Measurements from ENCODE around the gene SPEN. TPM values are rescaled to one million over a fixed set of nuclear protein-coding genes. Genes with fewer than 3 reads are reported as not detected.
A peak's percentile ranks its signal among the peaks of the same experiment; 100 is the strongest.

SPEN gene
- total and polyA plus RNA-seq, 9 of the 15 experiments (the other 6 are each of a cell fraction or from before 2014, with no cell fraction given): 5.7 to 87.5 (median 27.2) TPM

DNA sequence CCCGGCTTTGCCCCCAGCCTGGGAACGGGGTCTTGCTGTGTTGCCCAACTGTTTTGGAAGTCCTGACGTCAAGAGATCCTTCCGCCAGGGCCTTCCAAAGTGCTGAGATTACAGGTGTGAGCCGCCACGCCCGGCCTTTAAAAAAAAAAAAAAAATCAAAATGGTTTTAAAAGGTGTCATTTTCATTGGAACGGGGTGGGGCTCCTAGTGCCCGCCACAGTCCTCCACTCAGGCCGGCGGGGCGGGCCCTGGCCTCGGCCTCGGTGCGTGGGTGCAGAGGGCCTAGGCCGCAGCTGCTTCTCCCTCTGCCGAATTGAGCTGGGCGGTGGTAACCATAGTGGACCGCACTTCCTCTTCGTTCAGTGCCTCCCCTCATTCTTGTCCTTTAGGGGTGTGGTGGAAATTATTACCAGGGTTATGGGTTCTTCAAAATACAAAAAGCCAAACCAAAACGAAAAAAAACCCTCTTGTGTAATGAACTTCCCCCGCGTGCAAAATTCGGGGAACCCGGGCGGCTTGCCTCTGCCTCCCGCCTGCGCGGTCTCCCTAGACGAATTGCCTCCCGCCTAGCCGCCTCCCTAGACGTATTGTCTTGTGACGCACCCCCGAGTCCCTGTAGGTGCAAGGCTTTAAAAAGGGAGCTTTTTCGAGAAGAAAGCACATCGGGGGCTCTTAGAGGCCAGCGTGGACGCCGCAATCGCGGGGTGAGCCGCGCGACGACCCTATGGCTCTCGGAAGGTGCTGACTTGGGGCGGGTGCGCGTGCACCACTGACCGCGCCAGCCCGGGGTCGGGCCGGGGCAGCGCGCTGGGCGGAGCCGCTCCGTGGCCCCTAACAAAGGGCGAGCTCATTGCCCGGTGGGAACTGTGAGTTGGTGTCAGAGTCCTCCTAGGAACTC lies 10.5 kb upstream of the SPEN start (continued):
- TF ChIP-seq, protein P1, sequence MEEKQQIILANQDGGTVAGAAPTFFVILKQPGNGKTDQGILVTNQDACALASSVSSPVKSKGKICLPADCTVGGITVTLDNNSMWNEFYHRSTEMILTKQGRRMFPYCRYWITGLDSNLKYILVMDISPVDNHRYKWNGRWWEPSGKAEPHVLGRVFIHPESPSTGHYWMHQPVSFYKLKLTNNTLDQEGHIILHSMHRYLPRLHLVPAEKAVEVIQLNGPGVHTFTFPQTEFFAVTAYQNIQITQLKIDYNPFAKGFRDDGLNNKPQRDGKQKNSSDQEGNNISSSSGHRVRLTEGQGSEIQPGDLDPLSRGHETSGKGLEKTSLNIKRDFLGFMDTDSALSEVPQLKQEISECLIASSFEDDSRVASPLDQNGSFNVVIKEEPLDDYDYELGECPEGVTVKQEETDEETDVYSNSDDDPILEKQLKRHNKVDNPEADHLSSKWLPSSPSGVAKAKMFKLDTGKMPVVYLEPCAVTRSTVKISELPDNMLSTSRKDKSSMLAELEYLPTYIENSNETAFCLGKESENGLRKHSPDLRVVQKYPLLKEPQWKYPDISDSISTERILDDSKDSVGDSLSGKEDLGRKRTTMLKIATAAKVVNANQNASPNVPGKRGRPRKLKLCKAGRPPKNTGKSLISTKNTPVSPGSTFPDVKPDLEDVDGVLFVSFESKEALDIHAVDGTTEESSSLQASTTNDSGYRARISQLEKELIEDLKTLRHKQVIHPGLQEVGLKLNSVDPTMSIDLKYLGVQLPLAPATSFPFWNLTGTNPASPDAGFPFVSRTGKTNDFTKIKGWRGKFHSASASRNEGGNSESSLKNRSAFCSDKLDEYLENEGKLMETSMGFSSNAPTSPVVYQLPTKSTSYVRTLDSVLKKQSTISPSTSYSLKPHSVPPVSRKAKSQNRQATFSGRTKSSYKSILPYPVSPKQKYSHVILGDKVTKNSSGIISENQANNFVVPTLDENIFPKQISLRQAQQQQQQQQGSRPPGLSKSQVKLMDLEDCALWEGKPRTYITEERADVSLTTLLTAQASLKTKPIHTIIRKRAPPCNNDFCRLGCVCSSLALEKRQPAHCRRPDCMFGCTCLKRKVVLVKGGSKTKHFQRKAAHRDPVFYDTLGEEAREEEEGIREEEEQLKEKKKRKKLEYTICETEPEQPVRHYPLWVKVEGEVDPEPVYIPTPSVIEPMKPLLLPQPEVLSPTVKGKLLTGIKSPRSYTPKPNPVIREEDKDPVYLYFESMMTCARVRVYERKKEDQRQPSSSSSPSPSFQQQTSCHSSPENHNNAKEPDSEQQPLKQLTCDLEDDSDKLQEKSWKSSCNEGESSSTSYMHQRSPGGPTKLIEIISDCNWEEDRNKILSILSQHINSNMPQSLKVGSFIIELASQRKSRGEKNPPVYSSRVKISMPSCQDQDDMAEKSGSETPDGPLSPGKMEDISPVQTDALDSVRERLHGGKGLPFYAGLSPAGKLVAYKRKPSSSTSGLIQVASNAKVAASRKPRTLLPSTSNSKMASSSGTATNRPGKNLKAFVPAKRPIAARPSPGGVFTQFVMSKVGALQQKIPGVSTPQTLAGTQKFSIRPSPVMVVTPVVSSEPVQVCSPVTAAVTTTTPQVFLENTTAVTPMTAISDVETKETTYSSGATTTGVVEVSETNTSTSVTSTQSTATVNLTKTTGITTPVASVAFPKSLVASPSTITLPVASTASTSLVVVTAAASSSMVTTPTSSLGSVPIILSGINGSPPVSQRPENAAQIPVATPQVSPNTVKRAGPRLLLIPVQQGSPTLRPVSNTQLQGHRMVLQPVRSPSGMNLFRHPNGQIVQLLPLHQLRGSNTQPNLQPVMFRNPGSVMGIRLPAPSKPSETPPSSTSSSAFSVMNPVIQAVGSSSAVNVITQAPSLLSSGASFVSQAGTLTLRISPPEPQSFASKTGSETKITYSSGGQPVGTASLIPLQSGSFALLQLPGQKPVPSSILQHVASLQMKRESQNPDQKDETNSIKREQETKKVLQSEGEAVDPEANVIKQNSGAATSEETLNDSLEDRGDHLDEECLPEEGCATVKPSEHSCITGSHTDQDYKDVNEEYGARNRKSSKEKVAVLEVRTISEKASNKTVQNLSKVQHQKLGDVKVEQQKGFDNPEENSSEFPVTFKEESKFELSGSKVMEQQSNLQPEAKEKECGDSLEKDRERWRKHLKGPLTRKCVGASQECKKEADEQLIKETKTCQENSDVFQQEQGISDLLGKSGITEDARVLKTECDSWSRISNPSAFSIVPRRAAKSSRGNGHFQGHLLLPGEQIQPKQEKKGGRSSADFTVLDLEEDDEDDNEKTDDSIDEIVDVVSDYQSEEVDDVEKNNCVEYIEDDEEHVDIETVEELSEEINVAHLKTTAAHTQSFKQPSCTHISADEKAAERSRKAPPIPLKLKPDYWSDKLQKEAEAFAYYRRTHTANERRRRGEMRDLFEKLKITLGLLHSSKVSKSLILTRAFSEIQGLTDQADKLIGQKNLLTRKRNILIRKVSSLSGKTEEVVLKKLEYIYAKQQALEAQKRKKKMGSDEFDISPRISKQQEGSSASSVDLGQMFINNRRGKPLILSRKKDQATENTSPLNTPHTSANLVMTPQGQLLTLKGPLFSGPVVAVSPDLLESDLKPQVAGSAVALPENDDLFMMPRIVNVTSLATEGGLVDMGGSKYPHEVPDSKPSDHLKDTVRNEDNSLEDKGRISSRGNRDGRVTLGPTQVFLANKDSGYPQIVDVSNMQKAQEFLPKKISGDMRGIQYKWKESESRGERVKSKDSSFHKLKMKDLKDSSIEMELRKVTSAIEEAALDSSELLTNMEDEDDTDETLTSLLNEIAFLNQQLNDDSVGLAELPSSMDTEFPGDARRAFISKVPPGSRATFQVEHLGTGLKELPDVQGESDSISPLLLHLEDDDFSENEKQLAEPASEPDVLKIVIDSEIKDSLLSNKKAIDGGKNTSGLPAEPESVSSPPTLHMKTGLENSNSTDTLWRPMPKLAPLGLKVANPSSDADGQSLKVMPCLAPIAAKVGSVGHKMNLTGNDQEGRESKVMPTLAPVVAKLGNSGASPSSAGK (IDR thresholded peaks at IDR 0.05): no peak
- no peak for TF ChIP-seq NFRKB (IDR thresholded peaks at IDR 0.05; ENCODE audit: low read depth)
- peak; percentile 88 for TF ChIP-seq THRAP3 (IDR thresholded peaks at IDR 0.05; ENCODE audit: borderline replicate concordance)
- TF ChIP-seq ZFP36 (IDR thresholded peaks at IDR 0.05; ENCODE audit: low read depth, low read length, partially characterized antibody): no peak
- no peak for TF ChIP-seq ZNF41 (CRISPR knock-in tag; conservative IDR thresholded peaks at IDR 0.05)
- TF ChIP-seq, protein P2, sequence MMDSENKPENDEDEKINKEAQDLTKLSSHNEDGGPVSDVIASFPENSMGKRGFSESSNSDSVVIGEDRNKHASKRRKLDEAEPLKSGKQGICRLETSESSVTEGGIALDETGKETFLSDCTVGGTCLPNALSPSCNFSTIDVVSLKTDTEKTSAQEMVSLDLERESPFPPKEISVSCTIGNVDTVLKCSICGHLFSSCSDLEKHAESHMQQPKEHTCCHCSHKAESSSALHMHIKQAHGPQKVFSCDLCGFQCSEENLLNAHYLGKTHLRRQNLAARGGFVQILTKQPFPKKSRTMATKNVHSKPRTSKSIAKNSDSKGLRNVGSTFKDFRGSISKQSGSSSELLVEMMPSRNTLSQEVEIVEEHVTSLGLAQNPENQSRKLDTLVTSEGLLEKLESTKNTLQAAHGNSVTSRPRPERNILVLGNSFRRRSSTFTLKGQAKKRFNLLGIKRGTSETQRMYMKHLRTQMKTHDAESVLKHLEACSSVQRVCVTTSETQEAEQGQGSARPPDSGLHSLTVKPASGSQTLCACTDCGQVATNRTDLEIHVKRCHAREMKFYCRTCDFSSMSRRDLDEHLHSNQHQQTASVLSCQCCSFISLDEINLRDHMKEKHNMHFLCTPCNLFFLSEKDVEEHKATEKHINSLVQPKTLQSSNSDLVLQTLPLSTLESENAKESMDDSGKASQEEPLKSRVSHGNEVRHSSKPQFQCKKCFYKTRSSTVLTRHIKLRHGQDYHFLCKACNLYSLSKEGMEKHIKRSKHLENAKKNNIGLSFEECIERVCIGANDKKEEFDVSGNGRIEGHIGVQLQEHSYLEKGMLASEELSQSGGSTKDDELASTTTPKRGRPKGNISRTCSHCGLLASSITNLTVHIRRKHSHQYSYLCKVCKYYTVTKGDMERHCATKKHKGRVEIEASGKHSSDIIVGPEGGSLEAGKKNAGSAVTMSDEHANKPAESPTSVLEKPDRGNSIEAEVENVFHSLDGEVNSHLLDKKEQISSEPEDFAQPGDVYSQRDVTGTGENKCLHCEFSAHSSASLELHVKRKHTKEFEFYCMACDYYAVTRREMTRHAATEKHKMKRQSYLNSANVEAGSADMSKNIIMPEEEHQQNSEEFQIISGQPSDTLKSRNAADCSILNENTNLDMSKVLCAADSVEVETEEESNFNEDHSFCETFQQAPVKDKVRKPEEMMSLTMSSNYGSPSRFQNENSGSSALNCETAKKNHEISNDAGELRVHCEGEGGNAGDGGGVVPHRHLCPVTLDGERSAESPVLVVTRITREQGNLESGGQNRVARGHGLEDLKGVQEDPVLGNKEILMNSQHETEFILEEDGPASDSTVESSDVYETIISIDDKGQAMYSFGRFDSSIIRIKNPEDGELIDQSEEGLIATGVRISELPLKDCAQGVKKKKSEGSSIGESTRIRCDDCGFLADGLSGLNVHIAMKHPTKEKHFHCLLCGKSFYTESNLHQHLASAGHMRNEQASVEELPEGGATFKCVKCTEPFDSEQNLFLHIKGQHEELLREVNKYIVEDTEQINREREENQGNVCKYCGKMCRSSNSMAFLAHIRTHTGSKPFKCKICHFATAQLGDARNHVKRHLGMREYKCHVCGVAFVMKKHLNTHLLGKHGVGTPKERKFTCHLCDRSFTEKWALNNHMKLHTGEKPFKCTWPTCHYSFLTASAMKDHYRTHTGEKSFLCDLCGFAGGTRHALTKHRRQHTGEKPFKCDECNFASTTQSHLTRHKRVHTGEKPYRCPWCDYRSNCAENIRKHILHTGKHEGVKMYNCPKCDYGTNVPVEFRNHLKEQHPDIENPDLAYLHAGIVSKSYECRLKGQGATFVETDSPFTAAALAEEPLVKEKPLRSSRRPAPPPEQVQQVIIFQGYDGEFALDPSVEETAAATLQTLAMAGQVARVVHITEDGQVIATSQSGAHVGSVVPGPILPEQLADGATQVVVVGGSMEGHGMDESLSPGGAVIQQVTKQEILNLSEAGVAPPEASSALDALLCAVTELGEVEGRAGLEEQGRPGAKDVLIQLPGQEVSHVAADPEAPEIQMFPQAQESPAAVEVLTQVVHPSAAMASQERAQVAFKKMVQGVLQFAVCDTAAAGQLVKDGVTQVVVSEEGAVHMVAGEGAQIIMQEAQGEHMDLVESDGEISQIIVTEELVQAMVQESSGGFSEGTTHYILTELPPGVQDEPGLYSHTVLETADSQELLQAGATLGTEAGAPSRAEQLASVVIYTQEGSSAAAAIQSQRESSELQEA (IDR thresholded peaks at IDR 0.05; ENCODE audit: low read depth): no peak
- no peak for TF ChIP-seq HMG20B (CRISPR knock-in tag; IDR thresholded peaks at IDR 0.05)

Data from K562 (cell line).